Erythroblast (primary cell): Measurements from ENCODE around the gene THYN1.

ENCODE experiments used
- GATA1 ChIP-seq: IDR thresholded peaks from 2 replicates; pipeline ENCODE4 v1.6.1; 2011; ENCODE audit warnings: low read depth, mild to moderate bottlenecking, control low read depth, low read length, moderate library complexity
- POLR2A ChIP-seq: IDR thresholded peaks from 2 replicates; pipeline ENCODE4 v1.6.1; 2011; ENCODE audit warnings: mild to moderate bottlenecking, low read length

DNA sequence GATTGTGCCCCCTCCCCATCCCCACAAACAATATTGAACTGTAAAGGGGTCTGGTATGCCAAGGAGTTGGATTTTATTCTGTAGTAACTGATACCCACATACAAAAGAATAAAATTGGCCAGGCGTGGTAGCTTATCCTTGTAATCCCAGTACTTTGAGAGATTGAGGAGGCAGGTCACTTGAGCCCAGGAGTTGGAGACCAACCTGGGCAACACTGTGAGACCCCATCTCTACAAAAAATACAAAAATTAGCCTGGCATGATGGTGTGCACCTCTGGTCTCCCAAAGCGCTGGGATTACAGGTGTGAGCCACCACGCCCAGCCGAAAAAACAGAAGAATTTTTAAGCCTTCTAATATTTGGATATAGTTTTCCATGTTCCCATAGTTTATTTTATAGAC, 18.8 kb upstream of the THYN1 start:
- TF ChIP-seq POLR2A, result no peak
- no peak for TF ChIP-seq GATA1
